HG03432 (cell line): Measurements from ENCODE around the gene CSNK1E.

Source experiments
- ATAC-seq: cut with Tn5 transposase; IDR thresholded peaks from one replicate; pipeline ENCODE4 v1.9.1; 2021; ENCODE audit warnings: mild to moderate bottlenecking, moderate library complexity; ENCODE audit not compliant: unreplicated experiment

CSNK1E gene

DNA sequence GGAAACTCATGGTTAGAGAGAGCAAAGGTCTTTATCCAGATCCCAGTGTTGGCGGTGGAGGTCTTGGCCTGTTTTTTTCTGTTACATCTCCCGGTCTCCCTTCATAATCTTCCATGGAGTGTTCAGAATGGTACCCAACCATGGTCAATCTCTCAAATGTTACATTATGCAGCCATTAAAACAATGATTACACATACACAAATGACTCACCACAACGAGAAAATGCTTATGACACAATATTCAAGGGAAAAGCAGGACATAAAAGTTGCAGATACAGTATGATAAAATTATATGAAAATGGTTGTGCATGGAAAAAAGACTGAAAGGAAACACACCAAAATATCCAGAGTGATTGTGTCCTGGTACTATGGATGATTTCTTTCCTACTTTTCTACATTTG is 17.8 kb upstream of the CSNK1E start:
- ATAC-seq, result no peak

DNA sequence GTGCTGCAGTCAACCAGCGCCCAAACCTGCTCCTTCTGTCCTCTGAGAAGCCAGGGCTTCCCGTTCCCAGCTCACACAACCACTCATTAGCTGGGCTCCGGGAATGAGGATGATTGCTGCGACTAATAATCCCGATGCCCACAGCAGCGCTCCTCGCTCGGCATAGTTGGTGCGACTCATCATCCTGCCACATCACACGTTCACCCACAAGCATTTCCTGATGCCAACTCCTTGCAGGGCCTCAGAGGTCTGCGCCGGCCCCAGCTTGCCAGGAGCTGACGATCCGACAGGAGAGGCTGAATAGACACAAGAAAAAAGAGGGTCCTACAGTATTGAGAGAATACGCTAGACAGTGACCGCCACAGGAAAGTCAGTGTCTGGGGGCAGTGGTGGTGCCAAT is 10.6 kb upstream of the CSNK1E start:
- no peak for ATAC-seq

DNA sequence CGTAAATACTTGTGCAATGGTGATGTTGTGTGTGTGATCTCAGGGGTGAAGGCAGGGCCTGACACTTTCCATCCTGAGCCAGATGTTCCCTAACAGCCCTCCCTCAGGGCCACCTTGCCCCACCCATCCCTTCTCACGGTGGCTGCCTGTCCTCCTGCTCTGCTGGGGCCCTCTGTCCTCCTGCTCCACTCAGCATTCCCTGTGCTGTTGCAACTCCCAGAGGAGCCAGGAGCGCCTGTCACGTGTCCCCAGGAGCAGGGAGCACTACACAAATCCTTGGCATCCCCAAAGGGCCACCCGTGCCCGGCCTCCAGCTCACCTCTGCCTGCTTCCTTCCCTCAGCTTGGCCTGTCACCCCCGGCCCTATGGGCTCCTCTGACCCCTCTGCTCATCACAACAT is 10.2 kb upstream of the CSNK1E start:
- ATAC-seq, result no peak

DNA sequence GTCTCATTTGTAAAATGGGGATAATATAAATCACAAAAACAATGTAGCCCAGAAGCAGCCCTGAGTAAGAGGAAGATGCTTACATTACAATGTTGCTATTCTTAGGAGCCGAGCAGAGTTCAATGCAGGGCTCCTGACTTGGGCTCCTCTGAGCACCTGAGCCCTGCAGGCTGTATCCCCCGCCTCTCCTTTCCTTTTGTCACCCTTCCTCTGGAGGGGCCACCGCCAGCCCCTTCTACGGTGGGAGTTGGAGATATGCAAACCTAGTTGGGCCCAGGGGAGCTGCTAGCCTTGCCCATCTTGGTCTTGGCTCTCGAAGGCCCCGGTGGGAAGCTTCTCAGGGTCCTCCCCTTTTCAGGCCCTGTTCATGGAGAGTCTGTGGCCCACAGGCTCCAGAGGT is 8.4 kb upstream of the CSNK1E start:
- no peak for ATAC-seq

DNA sequence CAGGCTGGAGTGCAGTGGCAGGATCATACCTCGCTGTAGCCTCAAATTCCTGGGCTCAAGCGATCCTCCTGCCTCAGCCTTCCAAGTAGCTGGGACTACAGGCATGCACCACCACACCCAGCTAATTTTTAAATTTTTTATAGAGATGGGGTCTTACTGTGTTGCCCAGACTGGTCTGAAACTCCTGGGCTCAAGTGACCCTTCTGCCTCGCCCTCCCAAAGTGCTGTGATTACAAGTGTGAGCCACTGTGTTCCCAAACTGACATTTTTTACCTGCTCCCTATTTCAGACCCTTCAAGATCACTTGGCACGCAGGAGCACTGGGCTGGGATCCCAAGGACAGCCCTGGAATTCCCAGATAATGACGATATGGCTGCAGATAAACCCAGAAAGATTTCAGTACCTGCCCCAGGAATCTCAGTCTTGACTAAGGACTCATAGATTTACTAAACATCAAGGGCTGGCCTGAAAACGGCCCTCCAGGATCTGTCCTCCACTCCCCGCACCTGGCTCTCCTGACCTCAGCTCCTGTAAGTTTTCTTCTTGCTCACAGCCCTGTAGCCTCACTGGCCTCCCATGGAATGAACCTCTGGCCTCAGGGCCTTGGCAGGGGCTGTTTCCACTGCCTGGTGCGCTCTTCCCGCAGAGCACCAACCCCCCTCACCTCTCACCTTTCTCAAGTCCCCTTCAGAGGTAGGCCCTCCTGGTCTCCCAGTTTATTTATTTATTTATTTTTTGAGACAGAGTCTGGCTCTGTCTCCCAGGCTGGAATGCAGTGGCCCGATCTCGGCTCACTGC is 3.6 kb upstream of the CSNK1E start:
- no peak for ATAC-seq

DNA sequence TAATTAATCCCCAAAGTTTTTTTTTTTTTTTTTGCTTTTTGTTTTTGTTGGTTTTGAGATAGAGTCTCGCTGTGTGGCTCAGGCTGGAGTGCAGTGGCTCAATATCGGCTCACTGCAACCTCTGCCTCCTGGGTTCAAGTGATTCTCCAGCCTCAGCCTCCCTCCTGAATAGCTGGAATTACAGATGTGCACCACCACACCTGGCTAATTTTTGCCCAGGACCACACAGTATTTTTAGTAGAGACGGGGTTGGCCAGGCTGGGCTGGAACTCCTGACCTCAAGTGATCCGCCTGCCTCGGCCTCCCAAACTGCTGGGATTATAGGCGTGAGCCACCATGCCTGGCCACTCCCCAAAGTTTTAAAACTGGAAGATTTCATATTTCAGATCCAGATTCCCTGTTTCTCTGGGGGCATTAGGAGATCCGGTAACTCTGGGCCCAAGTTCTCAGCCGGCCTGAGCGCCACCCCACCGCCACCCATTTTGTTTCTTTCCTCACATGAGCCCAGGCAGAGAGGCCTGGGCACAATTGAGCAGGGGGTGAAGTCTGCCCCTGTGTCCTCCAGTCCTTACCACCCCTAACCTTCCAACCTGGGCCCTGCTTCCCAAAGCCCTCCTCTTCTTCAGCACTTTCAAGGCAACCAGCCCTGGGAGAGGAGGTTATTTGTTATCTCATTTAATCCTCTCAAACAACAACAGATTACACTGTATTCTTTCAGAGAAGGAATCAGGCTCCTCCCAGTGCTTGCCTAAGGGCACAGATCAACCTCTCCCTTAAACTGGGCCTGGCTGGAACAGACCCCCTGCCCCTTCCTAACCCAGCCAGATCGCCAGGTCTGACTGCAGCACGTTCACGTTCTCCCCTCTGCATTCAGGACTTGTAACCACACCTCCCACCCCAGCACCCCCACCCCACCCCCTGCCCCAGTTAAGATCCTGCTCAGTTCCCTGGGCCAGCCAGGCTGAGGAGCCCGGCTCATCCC is 1.9 kb upstream of the CSNK1E start:
- no peak for ATAC-seq

DNA sequence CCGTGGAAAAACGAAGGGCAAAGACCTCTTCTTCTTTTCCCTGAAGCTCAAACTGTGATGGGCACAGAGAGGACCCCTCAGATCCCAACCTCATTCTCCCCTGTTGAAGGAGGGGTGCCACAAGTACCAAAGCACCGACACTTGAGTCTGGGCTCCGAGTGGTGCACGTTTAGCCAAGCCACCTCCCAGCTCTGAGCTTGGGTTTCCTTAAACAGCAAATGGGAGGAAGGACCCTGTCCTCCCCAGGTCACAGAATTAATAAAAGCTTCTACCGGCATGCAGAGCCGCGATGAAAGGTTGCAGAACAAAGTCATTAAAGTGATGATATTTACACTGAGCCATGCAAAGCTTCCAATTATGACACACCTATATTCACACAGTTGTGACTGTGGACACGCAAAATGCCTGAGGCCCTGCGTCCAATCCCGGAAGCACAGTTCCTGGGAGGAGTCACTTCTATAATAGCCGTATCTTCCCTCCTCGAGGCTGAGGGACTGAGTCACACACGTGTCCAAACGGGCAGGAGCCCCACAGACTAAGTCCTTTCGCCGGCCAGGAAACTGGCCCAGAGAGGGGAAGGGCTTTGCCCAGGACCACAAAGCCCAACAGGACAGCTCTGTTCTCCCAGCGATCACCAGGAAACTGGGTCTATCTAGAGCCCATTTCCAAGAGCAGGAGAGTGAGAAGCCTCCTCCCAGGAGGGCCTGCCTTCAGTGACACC is 922 bp upstream of the CSNK1E start:
- no peak for ATAC-seq

DNA sequence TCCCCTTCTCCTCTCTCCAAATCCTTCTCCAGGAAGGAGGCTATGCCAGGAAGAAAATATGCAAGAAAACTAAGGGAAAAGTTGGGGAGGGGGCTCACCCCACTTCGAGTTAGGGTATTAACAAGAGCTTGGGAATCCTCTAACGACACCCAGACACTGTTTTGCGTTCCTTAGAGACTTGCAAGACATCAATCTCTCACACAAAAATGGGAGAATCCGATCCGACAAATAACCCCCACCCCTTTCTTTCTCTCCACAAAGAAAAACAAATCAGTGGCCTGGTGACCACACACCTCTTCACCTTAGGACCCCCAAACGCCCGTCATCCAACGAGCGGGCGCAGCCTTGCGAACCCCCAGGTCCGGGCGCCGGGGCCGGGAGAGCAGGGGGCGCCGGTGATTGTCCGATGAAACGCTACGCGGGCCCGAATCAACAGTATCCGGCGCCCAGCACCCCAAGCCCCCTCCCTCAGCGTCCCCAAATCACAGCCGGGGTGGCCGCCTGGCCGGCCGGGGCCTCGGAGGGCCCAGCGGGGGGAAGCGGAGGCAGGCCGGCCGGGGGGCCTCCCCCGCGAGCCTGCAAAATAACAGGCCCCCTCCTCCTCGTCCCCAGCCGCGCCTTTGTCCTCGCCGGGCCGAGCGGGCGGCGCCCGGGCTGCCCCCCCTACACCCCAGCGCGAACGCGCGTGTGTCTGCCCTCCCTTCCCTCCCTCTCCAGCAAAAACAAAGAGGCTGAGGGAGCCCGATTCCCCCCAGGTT is 690 bp downstream of the CSNK1E start:
- ATAC-seq, result peak; percentile 33

DNA sequence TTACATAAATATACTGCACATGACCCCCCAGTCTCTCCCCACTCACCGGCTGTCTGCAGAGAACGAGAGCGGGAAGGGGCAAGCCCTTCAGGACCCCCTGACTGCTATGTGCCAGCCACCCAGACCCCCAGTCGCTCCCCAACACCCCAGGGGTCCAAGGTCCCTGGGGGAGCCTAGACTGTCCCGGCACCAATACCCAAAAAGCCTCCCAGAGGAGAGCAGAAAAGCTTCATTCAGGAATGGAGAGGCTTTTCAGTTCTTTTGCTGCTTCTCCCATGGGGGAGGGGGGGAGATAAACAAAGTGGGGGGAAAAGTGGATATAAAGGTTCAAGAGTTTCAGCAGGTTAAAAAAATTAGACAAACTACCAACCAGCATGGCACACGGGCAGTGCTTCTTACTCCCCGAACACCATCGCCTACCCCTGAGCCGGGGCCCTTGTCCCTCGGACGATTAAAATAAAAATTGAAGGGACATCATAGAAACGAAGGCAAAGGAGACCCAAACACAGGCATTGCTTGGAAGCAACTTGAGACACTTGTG is 1.3 kb downstream of the CSNK1E start:
- ATAC-seq, result no peak

DNA sequence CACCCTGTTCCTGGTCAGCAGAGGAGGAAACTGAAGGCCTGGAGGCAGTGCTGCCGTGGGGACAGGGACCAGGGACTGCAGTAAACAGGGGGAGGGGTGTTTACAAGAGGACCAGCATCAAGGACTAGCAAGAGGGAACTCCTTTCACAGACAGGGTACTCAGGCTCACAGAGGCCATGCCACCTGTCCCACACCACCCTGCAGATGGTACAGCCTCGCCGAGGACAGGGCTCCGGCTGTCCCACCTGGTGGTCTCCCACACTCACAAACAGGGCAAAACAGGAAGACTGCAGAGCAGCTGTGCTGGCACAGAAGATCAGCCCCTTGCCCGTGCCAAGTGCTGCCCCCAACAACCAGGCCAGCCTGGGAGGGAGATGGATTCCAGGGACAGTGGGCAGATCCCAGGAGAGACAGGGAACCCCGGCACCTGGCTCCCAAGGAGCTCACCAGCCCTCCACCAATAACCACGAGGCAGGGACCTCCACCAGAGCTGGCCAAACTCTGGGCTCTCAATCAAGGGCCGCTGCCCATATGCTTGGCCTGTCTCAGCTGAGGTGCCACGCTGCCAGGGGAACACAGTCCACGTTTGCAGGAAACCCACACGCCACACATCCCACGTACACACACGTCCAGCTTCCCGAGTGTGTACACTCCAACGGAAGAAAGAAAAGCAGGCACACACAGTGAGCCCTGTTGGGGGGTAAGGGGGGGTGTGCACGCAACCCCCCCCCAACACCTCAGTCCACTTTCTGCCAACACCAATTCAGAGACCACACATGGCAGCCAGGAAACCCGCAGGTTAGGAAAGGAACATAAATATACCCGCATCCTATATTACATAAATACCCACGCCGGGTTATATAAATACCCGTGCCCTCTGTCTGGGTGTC is 2.1 kb downstream of the CSNK1E start:
- ATAC-seq, result no peak

DNA sequence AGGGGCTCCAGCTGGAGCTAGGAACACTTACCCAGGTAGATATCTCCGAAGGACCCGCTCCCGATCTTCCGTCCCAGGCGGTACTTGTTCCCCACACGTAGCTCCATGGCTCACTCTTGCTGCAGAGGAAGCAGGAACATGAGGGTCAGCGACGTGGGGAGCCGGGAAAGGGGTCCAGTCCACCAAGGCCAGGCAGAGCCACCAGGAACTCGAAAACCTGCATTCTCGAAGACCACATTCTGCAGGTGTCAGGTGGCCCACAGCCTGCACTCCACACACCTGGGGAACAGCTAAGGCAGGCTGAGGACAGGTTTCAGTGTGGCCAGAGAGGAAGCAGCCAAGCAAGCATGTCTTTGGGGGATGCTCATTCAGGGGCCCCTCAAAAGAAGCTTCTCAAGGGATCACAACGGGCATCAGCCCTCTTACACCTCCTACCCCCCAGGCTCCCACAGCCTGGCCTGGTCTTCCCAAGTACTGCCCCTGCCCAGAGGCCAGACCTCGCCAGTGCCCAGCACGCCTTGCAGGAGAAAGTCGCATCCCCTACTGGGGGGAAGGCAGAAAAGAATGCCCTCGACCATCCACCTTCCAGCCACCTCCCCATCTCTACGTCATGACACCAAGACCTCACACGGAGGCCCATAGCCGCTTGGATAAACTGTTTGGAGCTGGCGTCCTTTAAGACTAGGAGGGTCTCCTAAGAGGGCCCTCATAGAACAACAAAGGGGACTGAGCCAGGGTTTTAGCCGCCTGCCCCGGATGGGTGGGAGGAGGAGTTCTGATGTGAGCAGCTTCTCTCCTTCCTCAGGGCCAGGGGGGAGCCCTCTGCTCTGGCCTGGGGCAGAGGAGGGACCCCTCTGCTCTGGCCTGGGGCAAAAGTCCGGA is 2.9 kb downstream of the CSNK1E start:
- no peak for ATAC-seq

DNA sequence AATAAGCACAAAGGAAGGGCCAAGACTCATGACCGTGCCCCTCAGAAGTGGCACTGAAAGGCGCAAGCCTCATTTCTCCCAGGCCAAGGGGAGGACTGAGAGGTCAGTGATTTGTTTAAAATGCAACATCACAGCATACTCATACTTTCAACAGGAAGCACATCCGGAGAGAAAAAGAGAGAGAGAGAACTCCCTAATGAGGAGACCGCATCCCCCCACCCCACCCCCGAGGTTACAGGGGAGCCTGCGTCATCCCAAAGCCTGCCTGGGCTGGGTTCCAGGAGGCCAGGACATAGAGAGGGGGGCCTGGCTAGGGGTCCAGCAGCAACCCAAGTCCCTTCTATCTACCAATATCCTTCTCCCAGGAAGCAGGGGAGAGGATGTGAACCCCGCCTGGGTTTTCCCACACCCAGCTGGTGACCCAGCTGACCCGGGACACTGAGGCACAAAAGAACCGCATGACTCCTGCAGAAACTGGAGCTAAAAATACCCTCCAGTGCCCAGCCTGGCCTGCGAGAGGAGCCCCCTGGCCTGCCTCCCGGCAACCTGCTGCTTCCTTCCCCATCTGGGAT is 3.8 kb downstream of the CSNK1E start:
- no peak for ATAC-seq

DNA sequence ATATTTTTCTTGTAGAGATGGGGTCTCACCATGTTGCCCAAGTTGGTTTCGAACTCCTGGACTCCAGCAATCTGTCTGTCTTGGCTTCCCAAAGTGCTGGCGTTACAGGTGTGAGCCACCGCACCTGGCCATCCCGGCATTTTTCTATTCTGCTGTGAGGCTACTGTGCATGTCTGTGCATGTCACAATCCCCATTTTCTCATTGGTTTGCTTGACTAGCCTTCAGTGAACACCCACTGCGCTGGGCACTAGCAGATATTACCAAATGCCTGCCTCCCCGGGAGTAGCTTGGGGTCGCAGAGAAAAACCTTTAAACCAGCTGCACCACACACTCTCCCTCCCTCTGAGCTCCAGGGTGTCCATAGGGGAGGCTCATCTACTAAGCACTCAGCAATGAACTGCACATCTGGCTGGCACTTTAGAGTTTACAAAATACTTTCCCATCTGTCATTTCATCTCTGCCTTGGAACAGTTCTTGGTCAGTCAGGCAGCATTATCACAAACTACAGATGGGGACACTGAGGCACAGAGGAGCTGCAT is 4.9 kb downstream of the CSNK1E start:
- ATAC-seq, result no peak

DNA sequence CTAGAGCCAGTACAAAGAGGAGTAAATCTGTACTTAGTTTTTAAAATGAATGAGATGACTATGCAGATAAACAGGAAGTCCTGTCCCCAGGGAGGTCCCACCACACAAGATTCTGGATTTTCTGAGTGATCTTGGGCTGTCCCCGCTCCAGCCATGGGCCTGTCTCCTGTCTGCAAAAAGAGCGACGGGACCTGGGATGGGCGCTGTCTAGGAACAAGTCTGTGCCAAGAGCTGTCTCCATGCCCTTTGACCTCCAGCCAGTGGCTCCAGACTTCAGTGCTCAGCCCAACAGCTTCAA is 6.0 kb downstream of the CSNK1E start:
- no peak for ATAC-seq

DNA sequence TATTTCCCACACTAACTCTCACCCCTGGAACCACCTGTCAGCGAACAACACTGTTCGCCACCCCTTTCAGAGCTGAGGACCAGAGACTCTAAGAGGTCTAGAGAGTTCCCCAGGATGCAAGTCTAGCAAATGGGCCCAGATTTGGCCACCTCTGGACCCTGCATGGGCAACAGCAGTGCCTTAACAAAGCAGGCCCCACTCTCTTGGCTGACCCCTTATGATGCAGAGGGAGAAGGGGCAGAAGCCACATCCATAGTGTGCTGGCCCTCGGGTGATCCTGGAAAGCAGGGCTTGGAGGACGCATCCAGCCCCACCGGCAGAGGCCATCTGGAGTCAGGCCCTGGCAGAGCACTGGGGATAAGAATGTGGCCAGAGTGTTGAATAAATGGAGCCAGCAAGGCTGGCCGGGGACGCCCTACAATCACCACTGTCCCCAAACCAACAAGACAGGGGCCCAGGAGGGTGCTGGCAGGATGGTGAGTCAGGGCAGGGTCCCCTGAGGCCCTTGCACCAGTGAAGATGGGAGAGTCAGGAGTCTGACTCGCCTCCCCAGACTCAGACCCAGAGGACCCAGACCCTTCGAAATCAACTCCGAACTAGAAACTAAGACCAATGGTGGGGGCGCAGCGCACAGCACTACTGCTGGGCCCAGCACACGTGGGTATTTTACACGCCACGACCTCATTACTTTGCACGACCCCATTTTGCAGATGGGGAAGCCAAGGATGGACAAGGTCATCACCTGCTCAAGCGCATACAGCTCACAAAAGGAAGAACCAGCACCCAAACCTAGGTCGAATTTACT is 6.5 kb downstream of the CSNK1E start:
- no peak for ATAC-seq

DNA sequence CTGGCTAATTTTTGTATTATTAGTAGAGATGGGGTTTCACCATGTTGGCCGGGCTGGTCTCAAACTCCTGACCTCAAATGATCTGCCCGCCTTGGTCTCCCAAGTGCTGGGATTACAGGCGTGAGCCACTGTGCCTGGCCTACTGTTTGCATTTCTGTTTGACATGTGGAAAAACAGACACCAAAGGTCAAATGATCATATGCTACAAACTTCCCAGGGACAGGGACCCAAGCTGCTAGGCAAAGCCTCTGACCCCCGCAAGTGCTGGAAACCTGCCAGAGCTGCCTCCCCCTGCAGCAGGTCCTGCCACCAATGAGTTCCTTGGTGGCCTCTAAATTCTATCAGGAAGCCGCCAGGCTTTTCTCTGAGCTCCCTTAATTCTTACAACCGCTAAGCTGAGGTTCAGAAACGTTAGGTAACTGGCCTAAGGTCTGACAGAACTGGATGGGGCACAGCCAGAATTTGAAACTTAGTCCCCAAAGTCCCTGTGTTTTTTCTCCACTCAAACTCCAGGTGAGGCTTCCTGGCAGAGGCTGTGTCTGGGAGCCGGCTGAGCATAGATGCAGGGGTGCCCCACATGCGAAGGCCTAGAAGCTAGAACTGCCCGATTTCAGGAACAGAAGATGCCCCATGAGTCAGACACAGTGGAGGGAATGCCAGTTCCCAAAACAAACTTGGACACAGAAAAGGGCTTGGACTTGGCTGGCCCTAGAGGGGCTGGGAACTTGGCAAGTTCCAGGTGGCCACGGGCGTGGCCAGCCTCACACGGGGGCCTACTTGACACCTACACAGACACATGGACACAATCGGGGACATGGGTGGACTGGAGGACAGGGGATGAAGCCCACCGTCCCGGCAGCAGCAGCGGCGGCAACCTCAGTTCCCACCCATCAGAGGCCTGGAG is 7.4 kb downstream of the CSNK1E start:
- ATAC-seq, result no peak
